OCI-LY1 (cell line): ENCODE measurements around the gene ZKSCAN3.

ENCODE experiments used
- EZH2 ChIP-seq: fragments of 200-600 bp; sonication (generic), shearing (Covaris generic); IDR thresholded peaks from 2 replicates; pipeline ENCODE4 v1.8.0; 2017; ENCODE audit warnings: borderline replicate concordance, mixed run types, mild to moderate bottlenecking, antibody characterized with exemption, low read length, moderate library complexity, mixed read lengths
- TF ChIP-seq, protein P1 (sequence below): fragments of 200-600 bp; sonication (generic), shearing (Covaris generic); IDR thresholded peaks from 2 replicates; pipeline ENCODE4 v1.5.1; 2017; ENCODE audit warnings: mild to moderate bottlenecking, antibody characterized with exemption, low read length, moderate library complexity, mixed read lengths

DNA sequence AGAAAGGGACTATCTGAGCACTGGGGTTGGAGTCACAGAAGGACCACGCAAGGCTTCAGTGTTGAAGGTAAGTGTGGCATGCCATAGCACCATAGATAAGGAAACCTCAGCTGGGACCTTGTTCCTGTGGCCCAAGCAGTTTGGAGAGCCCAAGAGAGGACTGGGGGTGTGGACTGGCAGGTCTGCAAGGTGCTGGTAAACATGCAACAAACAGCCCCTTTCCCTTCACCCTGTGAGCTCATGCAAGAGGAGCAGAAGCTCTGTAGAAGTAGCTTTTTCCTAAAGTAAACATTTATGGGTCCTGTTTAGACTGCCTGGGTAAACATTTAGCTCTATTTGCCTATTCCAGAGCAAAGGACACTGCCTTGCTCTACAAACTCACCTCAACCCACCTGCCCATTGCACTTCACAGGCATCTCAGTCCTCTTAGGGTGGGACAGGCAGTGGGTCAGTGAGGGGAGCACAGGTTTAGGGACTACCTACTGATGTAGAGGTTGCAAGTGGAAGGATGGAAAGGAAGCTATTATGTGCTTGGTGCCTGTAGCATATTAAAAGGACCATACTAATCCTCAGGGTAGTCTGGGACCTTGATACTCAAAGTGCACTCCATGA is 25.8 kb upstream of the ZKSCAN3 start:
- TF ChIP-seq, protein P1, sequence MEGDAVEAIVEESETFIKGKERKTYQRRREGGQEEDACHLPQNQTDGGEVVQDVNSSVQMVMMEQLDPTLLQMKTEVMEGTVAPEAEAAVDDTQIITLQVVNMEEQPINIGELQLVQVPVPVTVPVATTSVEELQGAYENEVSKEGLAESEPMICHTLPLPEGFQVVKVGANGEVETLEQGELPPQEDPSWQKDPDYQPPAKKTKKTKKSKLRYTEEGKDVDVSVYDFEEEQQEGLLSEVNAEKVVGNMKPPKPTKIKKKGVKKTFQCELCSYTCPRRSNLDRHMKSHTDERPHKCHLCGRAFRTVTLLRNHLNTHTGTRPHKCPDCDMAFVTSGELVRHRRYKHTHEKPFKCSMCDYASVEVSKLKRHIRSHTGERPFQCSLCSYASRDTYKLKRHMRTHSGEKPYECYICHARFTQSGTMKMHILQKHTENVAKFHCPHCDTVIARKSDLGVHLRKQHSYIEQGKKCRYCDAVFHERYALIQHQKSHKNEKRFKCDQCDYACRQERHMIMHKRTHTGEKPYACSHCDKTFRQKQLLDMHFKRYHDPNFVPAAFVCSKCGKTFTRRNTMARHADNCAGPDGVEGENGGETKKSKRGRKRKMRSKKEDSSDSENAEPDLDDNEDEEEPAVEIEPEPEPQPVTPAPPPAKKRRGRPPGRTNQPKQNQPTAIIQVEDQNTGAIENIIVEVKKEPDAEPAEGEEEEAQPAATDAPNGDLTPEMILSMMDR: no peak
- no peak for TF ChIP-seq EZH2
